HCT116 (cell line): ENCODE data around the gene KCTD1. TPM values are rescaled to one million over a fixed set of nuclear protein-coding genes. Genes with fewer than 3 reads are reported as not detected.

Source experiments
- ATAC-seq: fragments of 200-7000 bp; cut with Tn5 transposase; 2 replicates; pipeline ENCODE4 v1.9.1; 2020; ENCODE audit warnings: mild to moderate bottlenecking, moderate library complexity
- BruUV-seq: library from RNA; stranded (reverse); fragments of 400-500 nt; replicated peaks from 2 replicates; lab custom pipeline; 2021; lab: Mats Ljungman, UMichigan
- CTCF ChIA-PET: fragments of 300-600 bp; sonication (Branson Sonifier 250); formaldehyde crosslinking; loops from one replicate; lab custom pipeline; 2021; ENCODE audit warnings: antibody characterized with exemption; lab: Charles Lee
- POLR2A ChIA-PET: fragments of 300-600, 350-600 bp; sonication (Branson Sonifier 250); formaldehyde crosslinking; loops from one replicate; lab custom pipeline; 2021; ENCODE audit warnings: antibody characterized with exemption; lab: Charles Lee
- RAD21 ChIA-PET, 2 experiments: fragments of 300-600 bp; sonication (Branson Sonifier 250); formaldehyde crosslinking; loops; one replicate each; lab custom pipeline; 2023; ENCODE audit warnings: low total read pairs in 2 of 2; ENCODE audit not compliant: uncharacterized antibody in 2 of 2, unreplicated experiment in 2 of 2, low non-redundant PET in 1 of 2; lab: Charles Lee
- DNase-seq: peaks from one replicate; pipeline ENCODE4 v3.0.0-alpha.2; 2010; ENCODE audit warnings: low read depth, low spot score
- H2AFZ ChIP-seq: fragments of 200-600 bp; shearing (Covaris generic), sonication (generic); 2 replicates; pipeline ENCODE4 v1.6.1; 2017; ENCODE audit warnings: low read depth, mixed run types, mixed read lengths, antibody characterized with exemption, low read length; ENCODE audit not compliant: poor library complexity, severe bottlenecking
- H3K27ac ChIP-seq: 2 replicates; pipeline ENCODE4 v1.5.1; 2012; ENCODE audit warnings: low read depth, low read length
- H3K27me3 ChIP-seq: fragments of 200-600 bp; sonication (generic); 2 replicates; pipeline ENCODE4 v1.6.1; 2016; ENCODE audit warnings: mixed run types, low read length, mixed read lengths; ENCODE audit not compliant: insufficient read depth
- H3K36me3 ChIP-seq, 2 experiments: fragments of 200-500 bp in 1 of 2; fragments of 200-600 bp in 1 of 2; sonication (Bioruptor generic) in 1 of 2; sonication (generic) in 1 of 2; 2 replicates each; pipeline versions ENCODE4 v1.5.1 to v1.6.1; 2014 to 2016; ENCODE audit warnings: low read length in 2 of 2, inconsistent platforms in 1 of 2, mixed read lengths in 1 of 2, mixed run types in 1 of 2; ENCODE audit not compliant: insufficient read depth in 2 of 2, control insufficient read depth in 1 of 2
- H3K4me1 ChIP-seq, 2 experiments: fragments of 200-600 bp in 1 of 2; sonication (generic) in 1 of 2; 2 replicates each; pipeline versions ENCODE4 v1.5.1 to v1.6.1; 2012 to 2017; ENCODE audit warnings: low read length in 2 of 2, inconsistent platforms in 1 of 2, mild to moderate bottlenecking in 1 of 2, mixed read lengths in 1 of 2, mixed run types in 1 of 2, moderate library complexity in 1 of 2; ENCODE audit not compliant: insufficient read depth in 2 of 2, control insufficient read depth in 1 of 2
- H3K4me2 ChIP-seq: fragments of 200-600 bp; sonication (generic); 2 replicates; pipeline ENCODE4 v1.6.1; 2017; ENCODE audit warnings: mixed run types, low read length, mixed read lengths
- H3K4me3 ChIP-seq, 2 experiments: fragments of 200-600 bp in 1 of 2; sonication (generic) in 1 of 2; replicated peaks in 1 of 2; 2 replicates each; pipeline ENCODE4 v1.5.1; 2011 to 2016; ENCODE audit warnings: low read length in 2 of 2, control low read depth in 1 of 2, low read depth in 1 of 2, mild to moderate bottlenecking in 1 of 2, mixed read lengths in 1 of 2, mixed run types in 1 of 2
- H3K79me2 ChIP-seq: fragments of 200-600 bp; sonication (generic); 2 replicates; pipeline ENCODE4 v1.6.1; 2017; ENCODE audit warnings: mild to moderate bottlenecking, mixed run types, low read length, moderate library complexity, mixed read lengths; ENCODE audit not compliant: insufficient read depth
- H3K9ac ChIP-seq: fragments of 200-600 bp; sonication (generic); 2 replicates; pipeline ENCODE4 v1.6.1; 2016; ENCODE audit warnings: low read length, mixed read lengths
- H3K9me2 ChIP-seq: fragments of 200-600 bp; sonication (generic), shearing (Covaris generic); 2 replicates; pipeline ENCODE4 v1.6.1; 2017; ENCODE audit warnings: mixed run types, mild to moderate bottlenecking, moderate library complexity; ENCODE audit not compliant: insufficient read depth
- H3K9me3 ChIP-seq, 2 experiments: fragments of 200-500 bp in 1 of 2; fragments of 200-600 bp in 1 of 2; sonication (Bioruptor generic) in 1 of 2; sonication (generic) in 1 of 2; 2 replicates each; pipeline ENCODE4 v1.6.1; 2014 to 2017; ENCODE audit warnings: low read length in 2 of 2, mixed read lengths in 2 of 2, inconsistent platforms in 1 of 2, low read depth in 1 of 2, mild to moderate bottlenecking in 1 of 2, mixed run types in 1 of 2, moderate library complexity in 1 of 2; ENCODE audit not compliant: control insufficient read depth in 1 of 2, insufficient read depth in 1 of 2
- H4K20me1 ChIP-seq: fragments of 200-600 bp; sonication (generic), shearing (Covaris generic); 2 replicates; pipeline ENCODE4 v1.6.1; 2017; ENCODE audit warnings: mixed run types, mild to moderate bottlenecking, moderate library complexity; ENCODE audit not compliant: insufficient read depth
- CBX3 ChIP-seq: IDR thresholded peaks from 2 replicates; pipeline ENCODE4 v1.6.1; 2012; ENCODE audit warnings: low read depth
- CEBPB ChIP-seq: IDR thresholded peaks from 2 replicates; pipeline ENCODE4 v1.6.1; 2012; ENCODE audit warnings: low read depth
- ELF1 ChIP-seq: IDR thresholded peaks from 2 replicates; pipeline ENCODE4 v1.6.1; 2012; ENCODE audit warnings: low read depth, borderline replicate concordance
- EZH2 ChIP-seq: fragments of 200-600 bp; sonication (generic); IDR thresholded peaks from 2 replicates; pipeline ENCODE4 v1.6.1; 2017; ENCODE audit warnings: antibody characterized with exemption, mixed run types
- EZH2phosphoT487 ChIP-seq: fragments of 200-600 bp; IDR thresholded peaks from 2 replicates; pipeline ENCODE4 v1.6.1; 2018; ENCODE audit warnings: antibody characterized with exemption, borderline replicate concordance
- FOSL1 ChIP-seq: IDR thresholded peaks from 2 replicates; pipeline ENCODE4 v1.6.1; 2012; ENCODE audit warnings: low read depth
- JUND ChIP-seq: IDR thresholded peaks from 2 replicates; pipeline ENCODE4 v1.6.1; 2012
- MAX ChIP-seq: IDR thresholded peaks from 2 replicates; pipeline ENCODE4 v1.6.1; 2012
- POLR2AphosphoS5 ChIP-seq: IDR thresholded peaks from 2 replicates; pipeline ENCODE4 v1.6.1; 2011; ENCODE audit warnings: mild to moderate bottlenecking, low read depth, low read length, moderate library complexity
- RAD21 ChIP-seq: IDR thresholded peaks from 2 replicates; pipeline ENCODE4 v1.6.1; 2012; ENCODE audit warnings: low read depth, mild to moderate bottlenecking
- SP1 ChIP-seq: IDR thresholded peaks from 2 replicates; pipeline ENCODE4 v1.6.1; 2012; ENCODE audit warnings: low read depth
- SRF ChIP-seq: IDR thresholded peaks from 2 replicates; pipeline ENCODE4 v1.6.1; 2012; ENCODE audit warnings: low read depth
- TCF7L2 ChIP-seq: IDR thresholded peaks from 2 replicates; pipeline ENCODE4 v1.7.0; 2011; ENCODE audit warnings: borderline replicate concordance, inconsistent platforms; ENCODE audit not compliant: insufficient read depth, insufficient read length; ENCODE audit errors: extremely low read depth
- YY1 ChIP-seq: IDR thresholded peaks from 2 replicates; pipeline ENCODE4 v1.6.1; 2011; ENCODE audit warnings: low read length, low read depth, moderate library complexity, mild to moderate bottlenecking; ENCODE audit not compliant: insufficient replicate concordance; ENCODE audit errors: extremely low read depth
- ZNF274 ChIP-seq: fragments of 200-500 bp; sonication (Bioruptor generic); IDR thresholded peaks from 2 replicates; pipeline ENCODE4 v1.6.1; 2014; ENCODE audit warnings: mild to moderate bottlenecking, low read depth, low read length, inconsistent platforms
- intact Hi-C: fragments of 100-400 bp; cut with micrococcal nuclease; formaldehyde crosslinking; loops from 2 replicates; pipeline ENCODE4 v1.10.0; 2022
- total RNA-seq: library from RNA; stranded (reverse); gene quantifications from one replicate; pipeline ENCODE4 v1.2.1, GENCODE V29; 2021; ENCODE audit not compliant: unreplicated experiment
- TF ChIP-seq, protein P1 (sequence below): IDR thresholded peaks from 2 replicates; pipeline ENCODE4 v1.6.1; 2012
- TF ChIP-seq, protein P2 (sequence below), 3 experiments: fragments of 200-600 bp in 1 of 3; sonication (generic) in 1 of 3; IDR thresholded peaks in 2 of 3; conservative IDR thresholded peaks in 1 of 3; 2 replicates each; pipeline ENCODE4 v1.5.1; 2012 to 2017; ENCODE audit warnings: low read depth in 2 of 3, low read length in 2 of 3, antibody characterized with exemption in 1 of 3, borderline replicate concordance in 1 of 3, control low read depth in 1 of 3, mild to moderate bottlenecking in 1 of 3, mixed read lengths in 1 of 3, mixed run types in 1 of 3, moderate library complexity in 1 of 3; ENCODE audit not compliant: insufficient read depth in 1 of 3

Gene KCTD1
- total RNA-seq, 1 experiment from 2014 or later = 16.8 TPM

DNA sequence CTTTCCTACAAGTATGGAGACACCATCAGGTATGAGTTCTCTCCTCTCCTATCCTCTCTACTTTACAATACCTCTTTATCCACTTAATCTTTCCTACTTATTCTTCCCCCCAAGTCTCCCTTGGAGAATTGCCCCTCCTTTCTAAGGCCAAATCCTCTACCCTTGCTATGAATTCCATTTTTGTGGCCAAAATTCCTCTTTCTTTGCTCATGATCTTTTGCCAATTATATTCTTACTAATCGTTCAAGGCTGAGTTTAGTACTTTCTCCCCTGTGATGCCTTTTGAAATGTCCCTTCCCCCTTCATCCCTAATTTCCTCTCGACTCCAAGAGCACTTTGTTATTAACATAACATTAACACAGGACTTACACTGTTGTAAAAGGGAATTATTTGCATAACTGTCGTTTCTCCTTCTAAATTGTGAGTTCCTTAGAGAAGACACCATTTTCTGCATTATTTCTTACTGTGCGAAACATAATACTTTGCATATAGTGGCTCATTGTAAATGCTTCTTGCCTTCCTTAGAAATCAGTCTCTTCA, 133.4 kb downstream of the KCTD1 start:
- ChIA-PET POLR2A (no interaction called here), RAD21 (interaction anchor here in 1 of 2 experiments (0.6 kb wide), 1 partner anchor 113 kb away, joined by 4 read pairs; no protein-coding TSS in a partner anchor), CTCF (no interaction called here)
- Histone ChIP-seq H3K27ac (no peak overlapping the region), H3K36me3 (no peaks in the 10 kb centered on the region), H3K4me3 (no peak overlapping the region), H3K79me2 (no peaks in the 10 kb centered on the region), H3K9me3 (no peaks in the 10 kb centered on the region), H3K4me1 (no peaks in the 10 kb centered on the region), H3K9ac (no peak overlapping the region), H3K9me2 (no peaks in the 10 kb centered on the region; the same call in 1 of the 2 replicates), H4K20me1 (no peaks in the 10 kb centered on the region), H3K27me3 (no peaks in the 10 kb centered on the region), H3K4me2 (no peak overlapping the region), H2AFZ (no peak overlapping the region)
- no TSS peak for BruUV-seq
- TF ChIP-seq YY1 (no peak), FOSL1 (no peak), EZH2phosphoT487 (no peak), SP1 (no peak)
- TF ChIP-seq, protein P1, sequence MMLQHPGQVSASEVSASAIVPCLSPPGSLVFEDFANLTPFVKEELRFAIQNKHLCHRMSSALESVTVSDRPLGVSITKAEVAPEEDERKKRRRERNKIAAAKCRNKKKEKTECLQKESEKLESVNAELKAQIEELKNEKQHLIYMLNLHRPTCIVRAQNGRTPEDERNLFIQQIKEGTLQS = no peak
- intact Hi-C loops = no loop called here
- no peak for ATAC-seq
- no peak for DNase-seq

DNA sequence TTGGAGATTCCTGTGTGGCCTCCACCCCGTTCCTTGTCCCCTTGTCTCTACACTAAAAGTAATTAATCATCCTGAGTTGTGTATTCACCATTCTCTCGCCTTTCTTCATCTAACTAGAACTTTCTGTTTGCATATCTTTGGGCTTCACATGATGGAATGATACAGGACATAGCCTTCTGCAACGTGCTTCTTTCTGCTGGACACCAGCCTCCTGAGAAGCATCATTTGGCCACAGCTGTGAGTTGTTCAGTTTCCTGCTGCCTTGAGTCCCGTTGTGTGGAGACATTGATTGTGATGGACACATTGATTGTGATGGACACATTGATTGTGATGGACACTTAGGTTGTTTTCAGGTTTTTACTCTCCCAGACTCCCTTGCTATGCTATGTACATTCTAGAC, 139.3 kb downstream of the KCTD1 start:
- H3K36me3 ChIP-seq = no peaks in the 10 kb centered on the region
- BruUV-seq = no TSS peak
- intact Hi-C loops = loop anchor here (5.0 kb wide), 2 partner anchors 553 to 593 kb away; no protein-coding TSS in a partner anchor
- ATAC-seq = no peak
- ChIA-PET POLR2A (no interaction called here), RAD21 (no interaction called here), CTCF (no interaction called here)
- H3K4me2 ChIP-seq = no peak overlapping the region
- no peak overlapping the region for H3K4me3 ChIP-seq
- DNase-seq = no peak
- H3K27me3 ChIP-seq = no peaks in the 10 kb centered on the region
- H2AFZ ChIP-seq = no peak overlapping the region
- no peak overlapping the region for H3K27ac ChIP-seq
- H3K9me2 ChIP-seq = no peaks in the 10 kb centered on the region; the same call in 1 of the 2 replicates
- no peaks in the 10 kb centered on the region; a peak in 1 of 4 replicates for H3K4me1 ChIP-seq
- H4K20me1 ChIP-seq = no peaks in the 10 kb centered on the region
- H3K79me2 ChIP-seq = no peaks in the 10 kb centered on the region
- no peaks in the 10 kb centered on the region for H3K9me3 ChIP-seq
- no peak overlapping the region for H3K9ac ChIP-seq
- TF ChIP-seq TCF7L2 = no peak
- no peak for TF ChIP-seq POLR2AphosphoS5
- TF ChIP-seq, protein P2, sequence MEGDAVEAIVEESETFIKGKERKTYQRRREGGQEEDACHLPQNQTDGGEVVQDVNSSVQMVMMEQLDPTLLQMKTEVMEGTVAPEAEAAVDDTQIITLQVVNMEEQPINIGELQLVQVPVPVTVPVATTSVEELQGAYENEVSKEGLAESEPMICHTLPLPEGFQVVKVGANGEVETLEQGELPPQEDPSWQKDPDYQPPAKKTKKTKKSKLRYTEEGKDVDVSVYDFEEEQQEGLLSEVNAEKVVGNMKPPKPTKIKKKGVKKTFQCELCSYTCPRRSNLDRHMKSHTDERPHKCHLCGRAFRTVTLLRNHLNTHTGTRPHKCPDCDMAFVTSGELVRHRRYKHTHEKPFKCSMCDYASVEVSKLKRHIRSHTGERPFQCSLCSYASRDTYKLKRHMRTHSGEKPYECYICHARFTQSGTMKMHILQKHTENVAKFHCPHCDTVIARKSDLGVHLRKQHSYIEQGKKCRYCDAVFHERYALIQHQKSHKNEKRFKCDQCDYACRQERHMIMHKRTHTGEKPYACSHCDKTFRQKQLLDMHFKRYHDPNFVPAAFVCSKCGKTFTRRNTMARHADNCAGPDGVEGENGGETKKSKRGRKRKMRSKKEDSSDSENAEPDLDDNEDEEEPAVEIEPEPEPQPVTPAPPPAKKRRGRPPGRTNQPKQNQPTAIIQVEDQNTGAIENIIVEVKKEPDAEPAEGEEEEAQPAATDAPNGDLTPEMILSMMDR (IDR thresholded peaks at IDR 0.05 in 2 of 3, conservative IDR thresholded peaks at IDR 0.05 in 1 of 3; ENCODE audit: borderline replicate concordance in 1 of 3, insufficient read depth in 1 of 3, low read depth in 2 of 3, low read length in 2 of 3) = no peak
- TF ChIP-seq ZNF274 = no peak
- TF ChIP-seq EZH2 = no peak
- no peak for TF ChIP-seq RAD21
- no peak for TF ChIP-seq CEBPB
- no peak for TF ChIP-seq CBX3
- TF ChIP-seq JUND = no peak
- no peak for TF ChIP-seq SP1
- no peak for TF ChIP-seq FOSL1
- no peak for TF ChIP-seq SRF
- no peak for TF ChIP-seq MAX
- no peak for TF ChIP-seq EZH2phosphoT487
- no peak for TF ChIP-seq ELF1
